GM19455 (cell line): Measurements from ENCODE around the gene PALLD.

ENCODE experiments used
- ATAC-seq: cut with Tn5 transposase; IDR thresholded peaks from one replicate; pipeline ENCODE4 v1.9.1; 2021; ENCODE audit not compliant: unreplicated experiment

PALLD gene

GRCh38 chr4:168837922-168838321 lies 341.1 kb downstream of the PALLD start:
- ATAC-seq, result no peak

GRCh38 chr4:168839758-168840391 lies 343.0 kb downstream of the PALLD start:
- ATAC-seq, result no peak

GRCh38 chr4:168840392-168840763 lies 343.5 kb downstream of the PALLD start:
- ATAC-seq, result no peak

GRCh38 chr4:168841000-168841671 lies 344.3 kb downstream of the PALLD start:
- no peak for ATAC-seq

- no peak for ATAC-seq
These were observed 344.8 kb downstream of the PALLD start for GRCh38 chr4:168841672-168842019.

GRCh38 chr4:168842186-168842585 lies 345.3 kb downstream of the PALLD start:
- ATAC-seq, result no peak

- ATAC-seq, result no peak
These were observed 346.8 kb downstream of the PALLD start for GRCh38 chr4:168843635-168844034.

GRCh38 chr4:168844353-168845049 lies 347.6 kb downstream of the PALLD start:
- ATAC-seq, result no peak

- no peak for ATAC-seq
These were observed 349.0 kb downstream of the PALLD start for GRCh38 chr4:168845897-168846296.

GRCh38 chr4:168846414-168846813 lies 349.6 kb downstream of the PALLD start:
- no peak for ATAC-seq

GRCh38 chr4:168847771-168848502 lies 351.1 kb downstream of the PALLD start:
- ATAC-seq, result no peak

GRCh38 chr4:168849030-168849675 lies 352.3 kb downstream of the PALLD start:
- ATAC-seq, result no peak

- no peak for ATAC-seq
These were observed 353.1 kb downstream of the PALLD start for GRCh38 chr4:168849997-168850396.

- ATAC-seq, result no peak
These were observed 355.5 kb downstream of the PALLD start for GRCh38 chr4:168852387-168852786.

- ATAC-seq, result no peak
These were observed 356.3 kb downstream of the PALLD start for GRCh38 chr4:168852933-168853713.

- no peak for ATAC-seq
These were observed 356.9 kb downstream of the PALLD start for GRCh38 chr4:168853770-168854169.

GRCh38 chr4:168854350-168854921 lies 357.6 kb downstream of the PALLD start:
- ATAC-seq, result no peak

- no peak for ATAC-seq
These were observed 359.5 kb downstream of the PALLD start for GRCh38 chr4:168856312-168856711.

- ATAC-seq, result no peak
These were observed 360.2 kb downstream of the PALLD start for GRCh38 chr4:168857009-168857408.
